K562 (cell line): Measurements from ENCODE around the gene DNM1. TPM values are rescaled to one million over a fixed set of nuclear protein-coding genes. Genes with fewer than 3 reads are reported as not detected.

Source experiments
- AFF1 ChIP-seq, 2 experiments: fragments of 450-650 bp; IDR thresholded peaks; 2 replicates each; pipeline ENCODE4 v1.6.1; 2018; ENCODE audit warnings: mild to moderate bottlenecking in 2 of 2, low read depth in 1 of 2; ENCODE audit not compliant: partially characterized antibody in 2 of 2
- CBFB ChIP-seq: sonication (generic); formaldehyde crosslinking; IDR thresholded peaks from 2 replicates; pipeline ENCODE4 v1.4.0; 2020; ENCODE audit warnings: mild to moderate bottlenecking, missing genetic modification reagents
- CHD4 ChIP-seq: fragments of 200-600 bp; sonication (generic); IDR thresholded peaks from 3 replicates; pipeline ENCODE4 v1.6.1; 2012; ENCODE audit warnings: low read depth, mild to moderate bottlenecking, mixed read lengths, low read length, inconsistent platforms; ENCODE audit not compliant: insufficient read depth, insufficient replicate concordance, poor library complexity, severe bottlenecking
- CREB1 ChIP-seq, 2 experiments: sonication (generic) in 1 of 2; formaldehyde crosslinking in 1 of 2; IDR thresholded peaks; 2 replicates each; pipeline versions ENCODE4 v1.6.1 to v1.8.0; 2012 to 2022; ENCODE audit warnings: inconsistent platforms in 1 of 2, mild to moderate bottlenecking in 1 of 2, missing genetic modification reagents in 1 of 2, moderate library complexity in 1 of 2
- CREM ChIP-seq: IDR thresholded peaks from 2 replicates; pipeline ENCODE4 v1.6.1; 2014; ENCODE audit warnings: antibody characterized with exemption, low read depth
- DMBX1 ChIP-seq: fragments of 250-450 bp; sonication (Bioruptor Pico); IDR thresholded peaks from 2 replicates; pipeline ENCODE4 v1.8.0; 2022; ENCODE audit warnings: inconsistent platforms, mild to moderate bottlenecking, moderate library complexity, borderline replicate concordance
- E2F1 ChIP-seq: sonication (generic); formaldehyde crosslinking; IDR thresholded peaks from 2 replicates; pipeline ENCODE4 v1.8.1; 2023; ENCODE audit warnings: mild to moderate bottlenecking, missing genetic modification reagents, moderate library complexity
- ETV6 ChIP-seq, 3 experiments: fragments of 150-350 bp in 1 of 3; sonication (generic) in 1 of 3; formaldehyde crosslinking in 1 of 3; IDR thresholded peaks; 2 replicates each; pipeline versions ENCODE4 v1.6.1 to v1.8.0; 2014 to 2022; ENCODE audit warnings: borderline replicate concordance in 2 of 3, low read depth in 2 of 3, antibody characterized with exemption in 1 of 3, low read length in 1 of 3, mild to moderate bottlenecking in 1 of 3, missing genetic modification reagents in 1 of 3
- HNRNPL ChIP-seq: fragments of 200-400 bp; formaldehyde crosslinking; IDR thresholded peaks from 2 replicates; pipeline ENCODE4 v1.6.1; 2017; ENCODE audit warnings: low read depth, mild to moderate bottlenecking, low read length
- JUND ChIP-seq, 2 experiments: IDR thresholded peaks; 2 replicates in 1 of 2; 3 replicates in 1 of 2; pipeline ENCODE4 v1.6.1; 2011; ENCODE audit warnings: borderline replicate concordance in 2 of 2, low read depth in 2 of 2, low read length in 2 of 2, improper control_type of control experiment in 1 of 2, missing biosample characterization in 1 of 2, missing genetic modification characterization in 1 of 2, missing genetic modification reagents in 1 of 2
- MEF2A ChIP-seq: IDR thresholded peaks from 2 replicates; pipeline ENCODE4 v1.6.1; 2011; ENCODE audit warnings: low read depth, mild to moderate bottlenecking, low read length, moderate library complexity; ENCODE audit not compliant: control insufficient read depth
- MXI1 ChIP-seq: IDR thresholded peaks from 2 replicates; pipeline ENCODE4 v1.6.1; 2011; ENCODE audit warnings: low read depth, mild to moderate bottlenecking, improper control_type of control experiment, low read length
- PTBP1 ChIP-seq: fragments of 200-400 bp; formaldehyde crosslinking; IDR thresholded peaks from 2 replicates; pipeline ENCODE4 v1.6.1; 2017; ENCODE audit warnings: low read depth, low read length
- PTRF ChIP-seq: fragments of 450-650 bp; IDR thresholded peaks from 2 replicates; pipeline ENCODE4 v1.6.1; 2016; ENCODE audit warnings: mild to moderate bottlenecking, missing genetic modification characterization, missing compliant biosample characterization
- THAP12 ChIP-seq: fragments of 250-450 bp; sonication (Bioruptor Pico); IDR thresholded peaks from 2 replicates; pipeline ENCODE4 v1.9.0; 2021; ENCODE audit warnings: mild to moderate bottlenecking, inconsistent platforms
- ZNF124 ChIP-seq: sonication (generic); formaldehyde crosslinking; IDR thresholded peaks from 2 replicates; pipeline ENCODE4 v1.8.1; 2022; ENCODE audit warnings: missing genetic modification reagents
- ZNF695 ChIP-seq: fragments of 450-650 bp; formaldehyde crosslinking; IDR thresholded peaks from 2 replicates; pipeline ENCODE4 v1.4.0; 2020; ENCODE audit warnings: mild to moderate bottlenecking, moderate library complexity
- polyA plus RNA-seq, 8 experiments: library from polyadenylated mRNA; depleted of rRNA in 4 of 8; stranded (reverse) in 5 of 8; unstranded in 3 of 8; fragments of >200 nt; fragmentation: Nextera tagmentation in 2 of 8; fragmentation: Illumina TruSeq in 1 of 8; extraction: Ambion mirVana in 2 of 8; extraction: Trizol in 1 of 8; gene quantifications; 2 replicates each; pipeline versions ENCODE4 v1.2.1 to v1.2.3, GENCODE V29; 2011 to 2014; ENCODE audit warnings: inconsistent platforms in 1 of 8, missing spikeins in 1 of 8
- total RNA-seq, 7 experiments: library from RNA; depleted of rRNA in 6 of 7; stranded (reverse); fragments of >200 nt in 6 of 7; fragmentation: Illumina TruSeq in 2 of 7; extraction: Trizol in 2 of 7; gene quantifications; 2 replicates each; pipeline versions ENCODE4 v1.2.1 to v1.2.3, GENCODE V29; 2011 to 2021; ENCODE audit warnings: low replicate concordance in 1 of 7

Gene DNM1
- total and polyA plus RNA-seq, 9 of the 15 experiments (the other 6 are each of a cell fraction or from before 2014, with no cell fraction given), result 0.39 to 23.1 (median 9.1) TPM

GRCh38 chr9:128276008-128276573 lies 72.9 kb downstream of the DNM1 start, which contains the start of gene SWI5 (continued):
- TF ChIP-seq CREB1 (IDR thresholded peaks at IDR 0.05) (no peak), CREB1 (CRISPR knock-in tag; IDR thresholded peaks at IDR 0.05) (no peak), THAP12 (peak; percentile 93; the same call in 1 of the 2 replicates), JUND (IDR thresholded peaks at IDR 0.05; ENCODE audit: borderline replicate concordance, low read depth, low read length) (no peak; the same call in none of the 2 replicates), JUND (tag; IDR thresholded peaks at IDR 0.05; ENCODE audit: borderline replicate concordance, low read depth, low read length) (0 out of 3 replicates have a peak, but pooled peaks have one; percentile 61), PTRF (no peak), MEF2A (no peak), CBFB (no peak), HNRNPL (no peak), AFF1 (IDR thresholded peaks at IDR 0.05; ENCODE audit: low read depth in 1 of 2, partially characterized antibody in 2 of 2) (no peak), E2F1 (CRISPR knock-in tag) (peak; percentile 11; the same call in 1 of the 2 replicates), DMBX1 (CRISPR knock-in tag) (peak; percentile 58; the same call in 1 of the 2 replicates), PTBP1 (no peak), CREM (no peak), MXI1 (peak; percentile 96), ZNF695 (no peak; the same call in 1 of the 2 replicates), ZNF124 (CRISPR knock-in tag) (no peak), ETV6 (IDR thresholded peaks at IDR 0.05; ENCODE audit: borderline replicate concordance in 1 of 2, low read depth in 2 of 2, low read length in 1 of 2) (no peak), ETV6 (CRISPR knock-in tag; IDR thresholded peaks at IDR 0.05; ENCODE audit: borderline replicate concordance) (no peak), CHD4 (no peak)
